K562 (cell line): ENCODE data around the gene ITLN1. TPM values are rescaled to one million over a fixed set of nuclear protein-coding genes. Genes with fewer than 3 reads are reported as not detected.

ENCODE experiments used
- ATAC-seq: fragments of 200-7000 bp; cut with Tn5 transposase; 3 replicates; pipeline ENCODE4 v1.9.1; 2020; ENCODE audit warnings: moderate library complexity
- BruUV-seq: library from RNA; stranded (reverse); fragments of 400-500 nt; replicated peaks from 2 replicates; lab custom pipeline; 2021; lab: Mats Ljungman, UMichigan
- CTCF ChIA-PET: fragments of 300-600 bp; formaldehyde crosslinking; extraction: SDS; loops from one replicate; lab custom pipeline; 2021; ENCODE audit warnings: low intra/inter-chr PET ratio; lab: Yijun Ruan, JAX
- POLR2A ChIA-PET: fragments of 300-600, 350-650 bp; sonication (Branson Sonifier 250); formaldehyde crosslinking; extraction: SDS; loops from one replicate; lab custom pipeline; 2021; ENCODE audit warnings: antibody characterized with exemption, inconsistent platforms; lab: Yijun Ruan, JAX
- DNase-seq, 4 experiments: peaks; one replicate each; pipeline versions ENCODE4 v3.0.0 to v3.0.0-alpha.2; 2011 to 2018; ENCODE audit warnings: low spot score in 3 of 4, mixed read lengths in 3 of 4; ENCODE audit errors: extremely low read depth in 1 of 4
- FAIRE-seq: peaks from 2 replicates; lab custom pipeline; 2011; peaks lifted over from hg19 to GRCh38; lab: Jason Lieb, UNC
- H2AFZ ChIP-seq: 2 replicates; pipeline ENCODE4 v1.6.0; 2011; ENCODE audit warnings: low read depth, low read length, control low read depth, inconsistent platforms
- H3K27ac ChIP-seq: fragments of 200-600 bp; 3 replicates; pipeline ENCODE4 v1.8.0; 2011; ENCODE audit warnings: low read depth, mild to moderate bottlenecking, control low read depth, inconsistent platforms, low read length, moderate library complexity, mixed read lengths; ENCODE audit errors: extremely low read depth
- H3K27me3 ChIP-seq, 2 experiments: fragments of 300-600 bp in 1 of 2; 2 replicates in 1 of 2; 3 replicates in 1 of 2; pipeline versions ENCODE4 v1.6.0 to v1.8.0; 2011; ENCODE audit warnings: inconsistent platforms in 2 of 2, low read length in 2 of 2, mild to moderate bottlenecking in 1 of 2, mixed read lengths in 1 of 2, moderate library complexity in 1 of 2; ENCODE audit not compliant: control insufficient read depth in 2 of 2, insufficient read depth in 2 of 2
- H3K36me3 ChIP-seq: fragments of 300-600 bp; 3 replicates; pipeline ENCODE4 v1.8.0; 2011; ENCODE audit warnings: mild to moderate bottlenecking, low read length, inconsistent platforms; ENCODE audit not compliant: control insufficient read depth, insufficient read depth
- H3K4me1 ChIP-seq, 2 experiments: fragments of 200-600 bp in 1 of 2; replicated peaks in 1 of 2; 2 replicates in 1 of 2; 3 replicates in 1 of 2; pipeline versions ENCODE4 v1.5.1 to v1.8.0; 2011; ENCODE audit warnings: inconsistent platforms in 2 of 2, low read length in 2 of 2, mild to moderate bottlenecking in 1 of 2, mixed read lengths in 1 of 2, moderate library complexity in 1 of 2; ENCODE audit not compliant: control insufficient read depth in 2 of 2, insufficient read depth in 2 of 2
- H3K4me2 ChIP-seq: 2 replicates; pipeline ENCODE4 v1.6.1; 2011; ENCODE audit warnings: low read length, control low read depth, inconsistent platforms, mixed read lengths; ENCODE audit not compliant: insufficient read depth
- H3K4me3 ChIP-seq: fragments of 200-600 bp; sonication (generic), shearing (Covaris generic); 2 replicates; pipeline ENCODE4 v1.5.1; 2016; ENCODE audit warnings: control low read depth, inconsistent platforms
- H3K79me2 ChIP-seq: fragments of 200-600 bp; 3 replicates; pipeline ENCODE4 v1.8.0; 2011; ENCODE audit warnings: low read length, inconsistent platforms; ENCODE audit not compliant: control insufficient read depth, insufficient read depth
- H3K9ac ChIP-seq, 2 experiments: 2 replicates each; pipeline versions ENCODE4 v1.6.0 to v1.6.1; 2011; ENCODE audit warnings: low read depth in 2 of 2, low read length in 2 of 2, control low read depth in 1 of 2, inconsistent platforms in 1 of 2, mild to moderate bottlenecking in 1 of 2, mixed read lengths in 1 of 2; ENCODE audit not compliant: insufficient read depth in 1 of 2
- H3K9me1 ChIP-seq: one replicate; pipeline ENCODE4 v1.6.0; 2011; ENCODE audit warnings: inconsistent platforms, mild to moderate bottlenecking, low read length, moderate library complexity; ENCODE audit not compliant: control insufficient read depth, insufficient read depth
- H3K9me3 ChIP-seq: replicated peaks from 2 replicates; pipeline ENCODE4 v1.5.1; 2011; ENCODE audit warnings: low read depth, low read length, inconsistent platforms; ENCODE audit not compliant: control insufficient read depth, insufficient read depth
- H4K20me1 ChIP-seq: replicated peaks from 2 replicates; pipeline ENCODE4 v1.6.1; 2011; ENCODE audit warnings: low read length, inconsistent platforms, mixed read lengths; ENCODE audit not compliant: control insufficient read depth, insufficient read depth
- FOXP1 ChIP-seq: sonication (generic); formaldehyde crosslinking; IDR thresholded peaks from 2 replicates; pipeline ENCODE4 v1.8.0; 2022; ENCODE audit warnings: mild to moderate bottlenecking, missing genetic modification reagents
- POLR2H ChIP-seq: IDR thresholded peaks from 2 replicates; pipeline ENCODE4 v1.6.1; 2016; ENCODE audit warnings: missing genetic modification characterization, low read depth, mild to moderate bottlenecking, control low read depth, missing compliant biosample characterization, moderate library complexity
- POLR3A ChIP-seq: IDR thresholded peaks from 2 replicates; pipeline ENCODE4 v1.6.1; 2011; ENCODE audit warnings: borderline replicate concordance, mild to moderate bottlenecking, moderate library complexity; ENCODE audit not compliant: insufficient read length, insufficient read depth; ENCODE audit errors: extremely low read depth
- POLR3G ChIP-seq: IDR thresholded peaks from 2 replicates; pipeline ENCODE4 v1.6.1; 2011; ENCODE audit not compliant: insufficient read length, insufficient replicate concordance; ENCODE audit errors: extremely low read depth
- RB1 ChIP-seq: fragments of 450-650 bp; IDR thresholded peaks from 2 replicates; pipeline ENCODE4 v1.6.1; 2017; ENCODE audit warnings: low read depth, mild to moderate bottlenecking
- RBM15 ChIP-seq: fragments of 200-400 bp; formaldehyde crosslinking; IDR thresholded peaks from 2 replicates; pipeline ENCODE4 v1.6.1; 2018; ENCODE audit warnings: mild to moderate bottlenecking, low read length, moderate library complexity; ENCODE audit not compliant: insufficient read depth
- SIN3A ChIP-seq, 2 experiments: fragments of 150-350 bp in 1 of 2; IDR thresholded peaks; 2 replicates each; pipeline ENCODE4 v1.6.1; 2011 to 2016; ENCODE audit warnings: borderline replicate concordance in 2 of 2, low read depth in 2 of 2, low read length in 2 of 2, mild to moderate bottlenecking in 2 of 2, moderate library complexity in 2 of 2; ENCODE audit not compliant: control insufficient read depth in 1 of 2
- SIRT6 ChIP-seq: IDR thresholded peaks from one replicate; pipeline ENCODE4 v1.6.1; 2012; ENCODE audit warnings: low read depth, mild to moderate bottlenecking, control low read depth, inconsistent platforms, low read length, moderate library complexity
- TBP ChIP-seq: optimal IDR thresholded peaks from 2 replicates; pipeline ENCODE3; 2011; ENCODE audit warnings: low read depth, low read length, improper control_type of control experiment
- UBTF ChIP-seq, 2 experiments: IDR thresholded peaks; 2 replicates each; pipeline ENCODE4 v1.6.1; 2012; ENCODE audit warnings: improper control_type of control experiment in 2 of 2, low read depth in 2 of 2, low read length in 2 of 2, borderline replicate concordance in 1 of 2
- ZNF263 ChIP-seq: sonication (generic); formaldehyde crosslinking; IDR thresholded peaks from 2 replicates; pipeline ENCODE4 v1.8.0; 2022; ENCODE audit warnings: mild to moderate bottlenecking, missing genetic modification reagents, borderline replicate concordance
- ZNF766 ChIP-seq: fragments of 200-800 bp; sonication (Bioruptor generic); conservative IDR thresholded peaks from 2 replicates; pipeline ENCODE4 v1.6.1; 2016; ENCODE audit warnings: missing genetic modification characterization, missing compliant biosample characterization
- WGBS: fragments of 100-300 bp; shearing (Covaris generic); methylation state at CpG from one replicate; pipeline ENCODE4 v1.1.6; 2016; ENCODE audit warnings: low coverage, mixed read lengths; ENCODE audit not compliant: insufficient coverage; ENCODE audit errors: missing lambda C conversion rate; 5-methylcytosine and 5-hydroxymethylcytosine counted together
- in situ Hi-C: fragments of 300-500 bp; cut with MboI; formaldehyde crosslinking; loops from 4 replicates; pipeline ENCODE4 v1.15.0; 2018; ENCODE audit warnings: inconsistent platforms, mixed read lengths
- intact Hi-C: fragments of 100-400 bp; cut with micrococcal nuclease; formaldehyde crosslinking; loops from 2 replicates; pipeline ENCODE4 v1.14.2; 2022
- polyA plus RNA-seq, 8 experiments: library from polyadenylated mRNA; depleted of rRNA in 4 of 8; stranded (reverse) in 5 of 8; unstranded in 3 of 8; fragments of >200 nt; fragmentation: Nextera tagmentation in 2 of 8; fragmentation: Illumina TruSeq in 1 of 8; extraction: Ambion mirVana in 2 of 8; extraction: Trizol in 1 of 8; gene quantifications; 2 replicates each; pipeline versions ENCODE4 v1.2.1 to v1.2.3, GENCODE V29; 2011 to 2014; ENCODE audit warnings: inconsistent platforms in 1 of 8, missing spikeins in 1 of 8
- total RNA-seq, 7 experiments: library from RNA; depleted of rRNA in 6 of 7; stranded (reverse); fragments of >200 nt in 6 of 7; fragmentation: Illumina TruSeq in 2 of 7; extraction: Trizol in 2 of 7; gene quantifications; 2 replicates each; pipeline versions ENCODE4 v1.2.1 to v1.2.3, GENCODE V29; 2011 to 2021; ENCODE audit warnings: low replicate concordance in 1 of 7
- TF ChIP-seq, protein P1 (sequence below): fragments of 250-450 bp; sonication (Bioruptor Pico); IDR thresholded peaks from 2 replicates; pipeline ENCODE4 v1.5.0; 2021; ENCODE audit warnings: mild to moderate bottlenecking, borderline replicate concordance

Gene ITLN1
- total and polyA plus RNA-seq, 9 of the 15 experiments (the other 6 are each of a cell fraction or from before 2014, with no cell fraction given) = not detected

DNA sequence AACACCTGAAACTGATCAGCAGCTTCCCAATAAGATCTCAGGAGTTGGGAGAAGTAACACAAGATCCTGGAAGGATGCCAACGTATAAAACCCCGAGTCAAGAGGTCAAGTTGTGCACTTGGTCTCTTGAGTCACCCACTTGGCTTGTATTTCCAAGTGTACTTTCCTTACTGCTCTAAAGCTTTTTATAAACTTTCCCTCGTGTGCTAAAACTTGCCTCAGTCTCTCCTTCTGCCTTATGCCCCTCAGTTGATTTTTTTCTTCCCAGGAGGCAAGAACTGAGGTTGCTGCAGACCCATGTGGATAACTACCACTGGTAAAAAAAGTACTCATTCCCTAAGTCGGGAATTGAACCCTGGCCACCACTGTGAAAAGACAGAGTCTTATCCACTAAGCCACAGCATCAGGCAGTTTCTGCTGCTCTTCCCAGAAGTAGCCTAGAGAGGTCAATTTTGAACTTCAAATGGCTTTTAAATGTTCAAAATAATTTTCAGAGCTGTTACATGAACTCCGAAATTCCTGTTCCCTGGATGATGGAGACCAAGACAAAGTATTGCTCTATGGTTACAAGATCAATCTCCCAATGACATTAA lies 40.8 kb upstream of the ITLN1 start:
- 0 out of 2 replicates have a peak, but pooled peaks cover 2% of the 10 kb centered on the region for H3K9me3 ChIP-seq
- no peak overlapping the region for H3K4me3 ChIP-seq
- H2AFZ ChIP-seq = no peak overlapping the region
- H3K27me3 ChIP-seq = peaks cover 0 to 5% of the 10 kb centered on the region in 2 experiments; a peak in 1 of 5 replicates
- no peaks in the 10 kb centered on the region for H3K4me1 ChIP-seq
- TF ChIP-seq POLR2H (tag) (peak; percentile 73), FOXP1 (no peak), RBM15 (no peak), POLR3G (no peak), ZNF263 (CRISPR knock-in tag) (no peak), POLR3A (peak; percentile 66), SIN3A (IDR thresholded peaks at IDR 0.05; ENCODE audit: borderline replicate concordance in 2 of 2, control insufficient read depth in 1 of 2, low read depth in 2 of 2, low read length in 2 of 2) (no peak), RB1 (no peak), ZNF766 (CRISPR knock-in tag) (no peak), TBP (peak; percentile 85), SIRT6 (no peak), UBTF (IDR thresholded peaks at IDR 0.05; ENCODE audit: borderline replicate concordance in 1 of 2, low read depth in 2 of 2, low read length in 2 of 2) (no peak)
- TF ChIP-seq, protein P1, sequence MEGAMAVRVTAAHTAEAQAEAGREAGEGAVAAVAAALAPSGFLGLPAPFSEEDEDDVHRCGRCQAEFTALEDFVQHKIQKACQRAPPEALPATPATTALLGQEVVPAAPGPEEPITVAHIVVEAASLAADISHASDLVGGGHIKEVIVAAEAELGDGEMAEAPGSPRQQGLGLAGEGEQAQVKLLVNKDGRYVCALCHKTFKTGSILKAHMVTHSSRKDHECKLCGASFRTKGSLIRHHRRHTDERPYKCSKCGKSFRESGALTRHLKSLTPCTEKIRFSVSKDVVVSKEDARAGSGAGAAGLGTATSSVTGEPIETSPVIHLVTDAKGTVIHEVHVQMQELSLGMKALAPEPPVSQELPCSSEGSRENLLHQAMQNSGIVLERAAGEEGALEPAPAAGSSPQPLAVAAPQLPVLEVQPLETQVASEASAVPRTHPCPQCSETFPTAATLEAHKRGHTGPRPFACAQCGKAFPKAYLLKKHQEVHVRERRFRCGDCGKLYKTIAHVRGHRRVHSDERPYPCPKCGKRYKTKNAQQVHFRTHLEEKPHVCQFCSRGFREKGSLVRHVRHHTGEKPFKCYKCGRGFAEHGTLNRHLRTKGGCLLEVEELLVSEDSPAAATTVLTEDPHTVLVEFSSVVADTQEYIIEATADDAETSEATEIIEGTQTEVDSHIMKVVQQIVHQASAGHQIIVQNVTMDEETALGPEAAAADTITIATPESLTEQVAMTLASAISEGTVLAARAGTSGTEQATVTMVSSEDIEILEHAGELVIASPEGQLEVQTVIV (CRISPR knock-in tag) = no peak
- DNase-seq (no peak), FAIRE-seq (no peak), ATAC-seq (no peak)
- POLR2A ChIA-PET = no interaction called here
- no peak overlapping the region for H3K27ac ChIP-seq
- no peaks in the 10 kb centered on the region for H4K20me1 ChIP-seq
- H3K9me1 ChIP-seq = no peaks in the 10 kb centered on the region
- BruUV-seq = no TSS peak
- H3K9ac ChIP-seq = no peak overlapping the region
- H3K36me3 ChIP-seq = no peaks in the 10 kb centered on the region
- intact Hi-C loops = no loop called here
- no peaks in the 10 kb centered on the region for H3K79me2 ChIP-seq
- WGBS = 0% methylated on average over 5 of the region's 5 CpGs
- in situ Hi-C loops = no loop called here
- CTCF ChIA-PET = no interaction called here
- H3K4me2 ChIP-seq = no peak overlapping the region
